Natural killer cell treated with Interleukin-12 subunit alpha and Interleukin-12 subunit beta and Interleukin-15 and Interleukin-18, amount 100 ng/mL, for 72 hours (primary cell): ENCODE data around the gene CDCA7L. TPM values are rescaled to one million over a fixed set of nuclear protein-coding genes. Genes with fewer than 3 reads are reported as not detected.
"Not testable (repeated sequence)": the region's sequence is repeated elsewhere in the genome, so short reads cannot be mapped to it uniquely, and the experiment has no call there.

Source experiments
- ATAC-seq, 2 donors: fragments of 150-1000 bp; cut with Tn5 transposase in 1 of 2; sonication (Bioruptor Pico), chemical (Tn5 transposase) in 1 of 2; 2 replicates each; pipeline ENCODE4 v1.10.0; 2021
- DNase-seq: peaks from one replicate; pipeline ENCODE4 v3.0.0; 2022; ENCODE audit warnings: low spot score
- H3K27ac Mint-ChIP-seq, 2 donors: 1 replicate in 1 of 2; 2 replicates in 1 of 2; pipeline ENCODE4 v1.8.0; 2022; ENCODE audit warnings: mixed read lengths in 2 of 2, mild to moderate bottlenecking in 1 of 2, moderate library complexity in 1 of 2
- H3K27me3 Mint-ChIP-seq, 2 donors: 1 replicate in 1 of 2; 2 replicates in 1 of 2; pipeline ENCODE4 v1.8.0; 2022; ENCODE audit warnings: mixed read lengths in 2 of 2
- H3K36me3 Mint-ChIP-seq: one replicate; pipeline ENCODE4 v1.8.0; 2022; ENCODE audit warnings: mixed read lengths
- H3K4me1 Mint-ChIP-seq, 2 donors: 1 replicate in 1 of 2; 2 replicates in 1 of 2; pipeline ENCODE4 v1.8.0; 2022; ENCODE audit warnings: low read depth in 2 of 2, mixed read lengths in 2 of 2, mild to moderate bottlenecking in 1 of 2
- H3K4me3 Mint-ChIP-seq: one replicate; pipeline ENCODE4 v1.8.0; 2022; ENCODE audit warnings: mixed read lengths
- H3K9me3 Mint-ChIP-seq: 2 replicates; pipeline ENCODE4 v1.8.0; 2022; ENCODE audit warnings: mixed read lengths
- total RNA-seq, 2 donors: library from RNA; stranded (reverse); gene quantifications; one replicate each; pipeline ENCODE4 v1.2.3, GENCODE V29; 2022

The CDCA7L gene
- total RNA-seq, 2 donors from 2014 or later, result 14.4 to 65.6 TPM

- H3K27ac Mint-ChIP-seq, result no peak overlapping the region
Observed at GRCh38 chr7:21911341-21911875, 34.3 kb downstream of the CDCA7L start.

DNA sequence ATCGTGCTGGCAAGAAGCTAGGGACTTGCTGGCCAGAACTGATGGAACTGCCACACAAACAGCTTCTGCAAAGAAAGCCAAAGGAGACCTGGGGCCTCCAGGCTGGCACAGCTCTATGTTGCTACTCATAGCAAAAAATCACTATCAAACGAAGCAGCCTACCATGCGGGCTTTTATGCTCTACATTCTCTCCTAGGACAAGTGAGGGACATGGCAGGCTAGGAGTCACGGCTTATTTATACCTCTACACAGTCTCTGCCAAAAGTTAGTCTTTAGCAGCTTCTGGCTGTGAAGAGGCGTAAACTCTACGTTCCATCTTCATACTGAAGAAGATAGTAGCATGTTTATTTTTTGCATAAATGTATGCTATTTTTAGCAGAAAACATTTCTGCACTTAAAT is 35.4 kb downstream of the CDCA7L start:
- H3K9me3 Mint-ChIP-seq, result no peaks in the 10 kb centered on the region

More at GRCh38 chr7:21911341-21911875, 34.3 kb downstream of the CDCA7L start:
- Mint-ChIP-seq H3K4me1 (no peaks in the 10 kb centered on the region), H3K27me3 (no peaks in the 10 kb centered on the region), H3K4me3 (no peak overlapping the region), H3K36me3 (no peaks in the 10 kb centered on the region), H3K9me3 (no peaks in the 10 kb centered on the region)
- DNase-seq (no peak), ATAC-seq (no peak)

DNA sequence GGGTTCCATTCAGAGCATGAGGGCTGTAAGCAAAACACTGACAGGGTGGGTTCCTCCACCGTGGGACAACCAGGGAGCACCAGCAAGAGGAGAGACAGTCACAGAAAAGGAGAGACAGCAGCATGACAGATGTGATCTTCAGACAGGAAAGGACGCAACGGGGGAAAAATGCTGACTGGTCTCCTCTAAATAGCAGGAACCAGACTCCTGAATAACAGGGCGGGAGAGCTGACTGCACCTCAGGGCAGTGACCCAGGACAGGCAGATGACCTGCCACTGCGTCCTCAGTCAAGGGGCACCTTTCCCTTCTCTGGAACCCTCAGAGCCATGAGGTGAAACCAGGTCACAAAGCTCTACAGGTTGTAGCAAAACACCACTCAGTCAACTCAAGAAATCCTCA is 37.0 kb downstream of the CDCA7L start:
- H3K4me1 Mint-ChIP-seq, result no peaks in the 10 kb centered on the region
- H3K4me3 Mint-ChIP-seq, result no peak overlapping the region
- no peak overlapping the region for H3K27ac Mint-ChIP-seq
- no peaks in the 10 kb centered on the region for H3K36me3 Mint-ChIP-seq
- no peak for ATAC-seq
- DNase-seq, result no peak
- no peaks in the 10 kb centered on the region for H3K27me3 Mint-ChIP-seq
- H3K9me3 Mint-ChIP-seq, result no peaks in the 10 kb centered on the region

More for the DNA sequence above, 35.4 kb downstream of the CDCA7L start:
- no peak for ATAC-seq
- DNase-seq, result no peak
- Mint-ChIP-seq H3K36me3 (no peaks in the 10 kb centered on the region), H3K27me3 (no peaks in the 10 kb centered on the region), H3K4me1 (no peaks in the 10 kb centered on the region), H3K27ac (no peak overlapping the region), H3K4me3 (no peak overlapping the region)

DNA sequence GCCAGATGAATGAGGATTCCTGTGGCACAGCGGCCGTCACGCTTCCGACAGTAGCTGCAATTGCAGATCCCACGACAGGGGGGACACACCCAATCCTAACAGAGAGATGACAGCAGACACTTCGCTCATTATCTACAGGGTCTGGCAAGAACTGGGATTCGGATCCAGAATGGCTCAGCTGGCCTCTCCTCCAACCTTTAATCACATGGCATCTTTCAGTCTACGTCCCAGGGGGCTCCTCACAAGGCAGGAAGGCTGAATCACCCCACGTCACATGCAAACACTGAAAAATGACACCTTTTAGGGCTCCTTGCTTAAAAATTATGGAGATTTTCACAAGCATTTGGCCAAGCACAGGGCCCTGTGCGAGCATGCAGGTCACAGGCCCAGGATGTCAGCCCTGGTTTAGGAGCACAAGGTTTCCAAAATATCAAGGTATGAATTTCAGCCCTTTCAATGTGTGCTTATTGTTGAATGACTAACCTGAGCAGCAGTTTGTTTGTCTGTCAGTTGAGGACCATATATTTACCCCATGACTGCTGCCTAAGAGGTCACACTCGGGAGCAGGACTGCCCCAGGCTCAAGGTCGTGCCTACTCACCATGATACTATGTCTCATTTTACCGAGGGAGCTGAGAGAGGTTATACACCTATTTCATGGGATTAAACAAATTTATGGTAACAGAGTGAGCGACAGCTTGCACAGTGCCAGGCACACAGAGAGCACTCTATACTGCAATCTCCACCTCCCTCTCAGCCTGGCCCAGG is 42.5 kb downstream of the CDCA7L start:
- no peaks in the 10 kb centered on the region for H3K27me3 Mint-ChIP-seq
- peaks cover 2% of the 10 kb centered on the region for H3K36me3 Mint-ChIP-seq
- H3K9me3 Mint-ChIP-seq, result no peaks in the 10 kb centered on the region
- H3K27ac Mint-ChIP-seq, result no peak overlapping the region
- DNase-seq (no peak), ATAC-seq (no peak)
- no peak overlapping the region for H3K4me3 Mint-ChIP-seq
- peaks cover 8 to 12% of the 10 kb centered on the region in 2 donors for H3K4me1 Mint-ChIP-seq

- DNase-seq, result no peak
- Mint-ChIP-seq H3K27me3 (no peaks in the 10 kb centered on the region), H3K4me1 (peaks cover 16 to 20% of the 10 kb centered on the region in 2 donors), H3K36me3 (peaks cover 9% of the 10 kb centered on the region), H3K4me3 (no peak overlapping the region), H3K9me3 (no peaks in the 10 kb centered on the region), H3K27ac (no peak overlapping the region)
- no peak for ATAC-seq
Observed at GRCh38 chr7:21902240-21902639, 43.5 kb downstream of the CDCA7L start.

- Mint-ChIP-seq H3K4me3 (peak overlapping the region; percentile 93), H3K27ac (peak overlapping the region; percentile 91 to 94), H3K9me3 (no peaks in the 10 kb centered on the region), H3K36me3 (peaks cover 9% of the 10 kb centered on the region), H3K27me3 (no peaks in the 10 kb centered on the region), H3K4me1 (peaks cover 16 to 20% of the 10 kb centered on the region in 2 donors)
- DNase-seq, result no peak
- ATAC-seq, result peak; percentile 69 to 75
Observed at GRCh38 chr7:21898265-21898930, 47.3 kb downstream of the CDCA7L start.

DNA sequence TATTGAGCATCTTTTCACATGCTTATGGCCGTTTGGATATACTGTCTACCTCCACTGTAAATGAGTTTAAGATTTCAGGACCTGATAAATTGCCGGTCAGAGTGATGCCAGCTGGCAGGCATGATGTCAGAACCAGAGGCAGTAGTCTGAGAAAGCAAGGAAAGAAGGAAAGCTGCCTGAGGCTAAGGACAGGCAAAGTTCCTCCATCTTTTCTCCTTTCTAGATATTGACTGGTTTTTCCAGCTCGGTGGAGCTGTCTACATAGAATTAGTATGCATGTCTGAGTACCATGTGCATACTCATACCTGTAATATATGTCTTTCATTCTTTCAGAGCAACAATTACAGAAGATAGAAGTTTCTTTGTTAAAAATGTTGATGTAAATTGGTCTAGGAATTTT is 52.3 kb downstream of the CDCA7L start:
- Mint-ChIP-seq H3K27ac (no peak overlapping the region), H3K36me3 (peaks cover 9% of the 10 kb centered on the region), H3K9me3 (no peaks in the 10 kb centered on the region), H3K4me3 (no peak overlapping the region), H3K27me3 (no peaks in the 10 kb centered on the region), H3K4me1 (peaks cover 9 to 10% of the 10 kb centered on the region in 2 donors)
- ATAC-seq (no peak), DNase-seq (no peak)

DNA sequence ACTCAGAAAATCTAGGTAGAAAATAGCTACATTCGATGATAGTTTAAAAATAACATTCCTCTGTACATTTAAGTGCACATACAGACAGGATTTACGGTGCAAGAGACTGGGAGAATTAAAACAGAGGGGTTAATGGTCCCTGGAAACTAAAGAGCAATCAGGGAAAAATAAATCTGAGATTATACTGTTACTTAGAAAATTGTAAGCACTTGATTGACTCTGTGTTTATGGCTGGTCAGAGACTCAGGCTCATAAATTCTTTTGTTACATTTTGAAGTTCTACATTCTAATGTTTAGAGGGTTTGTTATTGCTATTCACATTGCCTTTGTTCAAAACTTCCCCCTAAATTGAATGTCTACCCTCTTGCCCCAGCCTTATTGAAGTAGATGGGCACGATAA is 54.4 kb downstream of the CDCA7L start:
- Mint-ChIP-seq H3K27me3 (peaks cover 0 to under 1% of the 10 kb centered on the region in 2 donors), H3K9me3 (no peaks in the 10 kb centered on the region), H3K4me3 (no peak overlapping the region), H3K27ac (no peak overlapping the region), H3K36me3 (no peaks in the 10 kb centered on the region), H3K4me1 (no peaks in the 10 kb centered on the region)
- DNase-seq, result no peak
- no peak for ATAC-seq

- DNase-seq, result no peak
- H3K4me1 Mint-ChIP-seq, result no peaks in the 10 kb centered on the region
- H3K4me3 Mint-ChIP-seq, result no peak overlapping the region
- H3K36me3 Mint-ChIP-seq, result no peaks in the 10 kb centered on the region
- H3K27ac Mint-ChIP-seq, result no peak overlapping the region
- peaks cover 0 to 2% of the 10 kb centered on the region in 2 donors for H3K27me3 Mint-ChIP-seq
- ATAC-seq, result no peak
- no peaks in the 10 kb centered on the region for H3K9me3 Mint-ChIP-seq
Observed at GRCh38 chr7:21887779-21888178, 57.9 kb downstream of the CDCA7L start.

GRCh38 chr7:21887353-21887752 is 58.3 kb downstream of the CDCA7L start:
- no peaks in the 10 kb centered on the region for H3K9me3 Mint-ChIP-seq
- no peak for DNase-seq
- peaks cover 0 to 2% of the 10 kb centered on the region in 2 donors for H3K27me3 Mint-ChIP-seq
- no peak overlapping the region for H3K27ac Mint-ChIP-seq
- ATAC-seq, result no peak
- no peak overlapping the region for H3K4me3 Mint-ChIP-seq
- H3K4me1 Mint-ChIP-seq, result no peaks in the 10 kb centered on the region
- H3K36me3 Mint-ChIP-seq, result no peaks in the 10 kb centered on the region

DNA sequence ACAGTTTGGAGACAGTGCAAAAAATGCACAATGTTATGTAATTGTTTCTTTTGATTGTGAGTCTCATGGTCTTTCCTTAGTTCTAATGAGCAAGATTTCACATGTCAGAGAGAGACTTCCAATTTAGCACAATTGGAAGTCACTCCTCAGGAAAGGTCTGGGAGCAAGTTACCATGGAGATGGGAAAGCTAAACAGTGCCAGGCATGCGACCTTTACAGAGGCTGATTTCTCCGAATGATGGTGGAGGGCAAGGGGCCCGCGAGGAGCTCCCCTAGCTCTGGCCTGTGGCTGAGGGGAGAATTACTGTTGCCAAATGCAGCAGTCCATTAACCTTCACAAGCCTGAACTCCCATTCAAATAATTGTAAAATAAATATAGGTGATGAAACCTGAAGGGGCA is 59.3 kb downstream of the CDCA7L start:
- DNase-seq (no peak), ATAC-seq (no peak)
- no peaks in the 10 kb centered on the region for H3K4me1 Mint-ChIP-seq
- H3K36me3 Mint-ChIP-seq, result no peaks in the 10 kb centered on the region
- H3K4me3 Mint-ChIP-seq, result no peak overlapping the region
- H3K27me3 Mint-ChIP-seq, result peaks cover 0 to 2% of the 10 kb centered on the region in 2 donors
- H3K27ac Mint-ChIP-seq, result no peak overlapping the region
- H3K9me3 Mint-ChIP-seq, result no peaks in the 10 kb centered on the region

DNA sequence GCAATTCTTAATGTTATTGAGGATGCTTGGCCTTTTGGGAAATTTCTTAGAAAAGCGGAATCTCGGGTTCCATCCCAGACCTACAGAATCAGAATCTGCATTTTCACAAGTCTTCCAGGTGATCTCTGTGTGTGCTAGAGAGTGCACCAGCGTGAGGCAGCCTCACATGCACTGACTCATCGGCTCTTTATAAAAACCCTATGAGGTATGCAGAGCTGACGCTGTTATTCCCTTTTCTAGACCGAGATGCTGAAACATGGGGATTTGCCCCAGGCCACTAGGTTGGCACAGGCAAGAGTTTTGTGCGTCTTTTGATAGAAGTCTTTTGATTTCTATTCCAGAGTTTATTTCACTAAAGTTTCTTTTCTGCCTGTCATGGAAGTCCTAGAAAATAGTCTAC is 61.2 kb downstream of the CDCA7L start:
- Mint-ChIP-seq H3K27me3 (peaks cover 0 to 2% of the 10 kb centered on the region in 2 donors), H3K4me3 (no peak overlapping the region), H3K9me3 (no peaks in the 10 kb centered on the region), H3K36me3 (no peaks in the 10 kb centered on the region), H3K4me1 (no peaks in the 10 kb centered on the region), H3K27ac (no peak overlapping the region)
- ATAC-seq (no peak), DNase-seq (no peak)

DNA sequence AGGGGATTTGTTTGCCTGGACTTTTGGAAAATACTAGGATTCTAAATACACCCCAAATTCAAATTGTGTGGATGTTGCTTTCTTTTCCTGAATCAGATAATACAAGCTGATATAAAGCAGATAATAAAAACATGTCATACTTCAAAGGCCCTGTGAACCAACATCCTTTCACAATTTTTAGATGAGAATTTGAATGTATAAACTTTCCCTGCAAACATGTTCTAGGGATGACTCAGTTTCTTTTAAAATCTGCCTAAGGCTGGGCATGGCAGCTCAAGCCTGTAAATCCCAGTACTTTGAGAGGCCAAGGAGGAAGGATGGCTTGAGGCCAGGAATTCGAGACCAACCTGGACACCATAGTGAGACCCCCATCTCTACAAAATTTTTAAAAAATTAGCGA is 62.2 kb downstream of the CDCA7L start:
- H3K4me3 Mint-ChIP-seq, H3K9me3 Mint-ChIP-seq, H3K27ac Mint-ChIP-seq, H3K4me1 Mint-ChIP-seq, H3K36me3 Mint-ChIP-seq, DNase-seq, H3K27me3 Mint-ChIP-seq, ATAC-seq: not testable (repeated sequence)

DNA sequence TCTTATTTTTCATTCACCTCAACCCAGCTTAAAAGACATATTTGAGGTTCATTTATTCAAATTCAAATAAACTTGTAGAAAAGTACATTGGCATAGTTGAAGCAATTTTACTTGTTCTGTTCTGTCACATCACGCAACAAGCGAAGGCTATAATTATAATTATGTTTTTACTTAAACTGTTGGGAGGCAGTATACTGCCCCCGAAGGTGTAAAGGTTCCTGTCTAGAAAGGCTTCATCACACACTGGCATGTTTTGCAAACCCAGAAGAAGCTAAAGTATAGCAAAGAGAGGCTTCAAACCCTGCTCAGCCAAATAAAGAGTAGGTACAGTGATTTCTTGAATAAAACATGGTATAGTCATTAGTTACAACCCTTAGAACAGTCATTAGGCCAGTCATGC is 62.6 kb downstream of the CDCA7L start:
- DNase-seq (no peak), ATAC-seq (no peak)
- no peak overlapping the region for H3K4me3 Mint-ChIP-seq
- H3K4me1 Mint-ChIP-seq, result no peaks in the 10 kb centered on the region
- peaks cover 0 to 2% of the 10 kb centered on the region in 2 donors for H3K27me3 Mint-ChIP-seq
- no peaks in the 10 kb centered on the region for H3K9me3 Mint-ChIP-seq
- no peaks in the 10 kb centered on the region for H3K36me3 Mint-ChIP-seq
- no peak overlapping the region for H3K27ac Mint-ChIP-seq
